ENCODE data around the gene GASK1A.
"Not testable (repeated sequence)": the region's sequence is repeated elsewhere in the genome, so short reads cannot be mapped to it uniquely, and the experiment has no call there.

The GASK1A gene

DNA sequence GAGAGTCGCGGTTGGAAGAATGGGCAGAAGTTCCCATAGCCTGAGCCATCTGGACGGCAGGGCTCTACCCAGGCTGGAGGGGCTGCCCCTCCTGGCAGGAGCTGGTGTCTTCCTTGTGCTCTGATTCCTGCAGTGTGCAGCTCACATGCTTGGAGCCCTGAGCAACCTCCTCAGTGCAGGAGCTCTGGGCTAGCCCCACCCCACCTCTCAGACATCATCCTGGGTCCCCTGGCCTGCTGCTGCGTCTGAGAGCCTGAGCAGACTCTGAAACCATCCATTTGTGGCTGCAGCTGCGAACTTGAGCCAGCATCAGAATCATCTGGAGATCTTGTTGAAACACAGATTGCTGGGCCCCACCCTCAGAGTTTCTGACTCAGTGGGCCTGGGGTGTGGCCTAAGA is 84.0 kb downstream of the GASK1A start:
- DNase-seq, result no peak

DNA sequence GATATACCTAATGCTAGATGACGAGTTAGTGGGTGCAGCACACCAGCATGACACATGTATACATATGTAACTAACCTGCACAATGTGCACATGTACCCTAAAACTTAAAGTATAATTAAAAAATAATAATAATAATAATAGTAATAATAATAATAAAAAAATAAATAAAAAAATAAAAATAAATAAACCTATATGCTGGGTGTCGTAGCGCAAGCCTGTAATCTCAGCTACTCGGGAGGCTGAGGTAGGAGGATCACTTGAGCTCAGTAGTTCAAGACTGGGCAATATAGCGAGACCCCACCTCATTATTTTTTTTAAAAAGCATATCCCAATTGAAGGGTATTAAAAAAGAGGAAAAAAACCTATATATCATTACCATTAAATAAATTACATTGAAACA is 91.6 kb downstream of the GASK1A start:
- DNase-seq, result not testable (repeated sequence)

DNA sequence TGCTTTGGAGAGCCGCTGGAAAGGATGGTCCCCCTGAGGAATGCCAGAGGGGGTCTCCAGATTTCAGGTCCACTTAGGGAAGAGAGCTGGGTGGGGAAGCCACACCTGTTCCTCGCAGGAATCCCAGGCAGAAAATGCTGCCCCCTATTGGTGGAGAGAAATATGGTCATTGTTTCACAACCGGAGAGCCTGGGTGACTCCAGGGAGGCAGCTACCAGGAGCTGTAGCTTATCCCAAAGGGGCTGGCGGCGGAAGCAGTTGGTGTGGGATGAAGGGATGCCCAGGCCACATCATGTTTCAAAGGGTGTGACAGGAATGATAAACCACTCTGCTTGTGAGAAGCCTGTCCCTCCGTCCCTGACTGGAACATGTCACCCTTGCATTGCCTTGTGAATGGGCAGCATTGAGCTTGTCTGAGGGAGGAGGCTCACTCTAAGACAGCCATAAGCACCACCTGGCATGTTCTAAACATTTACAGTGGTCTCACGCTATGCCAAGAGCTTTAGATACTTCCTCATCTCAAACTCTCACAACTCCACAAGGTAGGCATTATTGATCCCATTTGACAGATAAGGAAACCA is 92.3 kb downstream of the GASK1A start:
- no peak for DNase-seq

DNA sequence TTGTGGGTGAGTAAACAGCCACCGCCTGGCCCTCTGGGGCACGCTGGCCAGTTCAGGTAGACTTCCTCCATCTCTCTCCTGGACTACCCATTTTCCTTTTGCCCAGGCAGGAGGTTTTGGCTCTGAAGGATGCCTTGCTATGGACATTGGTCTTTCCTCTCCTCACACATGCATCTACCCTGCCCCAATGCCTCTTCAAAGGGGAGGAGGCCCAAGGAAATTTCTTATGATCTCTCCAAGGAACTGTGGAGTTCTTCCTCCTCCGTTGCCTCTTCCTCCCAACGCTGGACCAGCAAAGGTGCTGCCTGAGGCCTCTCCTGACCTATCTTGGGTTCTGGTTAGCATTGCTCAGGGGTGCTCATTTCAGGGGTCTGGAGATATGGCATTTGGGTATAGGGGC is 93.2 kb downstream of the GASK1A start:
- DNase-seq, result no peak

DNA sequence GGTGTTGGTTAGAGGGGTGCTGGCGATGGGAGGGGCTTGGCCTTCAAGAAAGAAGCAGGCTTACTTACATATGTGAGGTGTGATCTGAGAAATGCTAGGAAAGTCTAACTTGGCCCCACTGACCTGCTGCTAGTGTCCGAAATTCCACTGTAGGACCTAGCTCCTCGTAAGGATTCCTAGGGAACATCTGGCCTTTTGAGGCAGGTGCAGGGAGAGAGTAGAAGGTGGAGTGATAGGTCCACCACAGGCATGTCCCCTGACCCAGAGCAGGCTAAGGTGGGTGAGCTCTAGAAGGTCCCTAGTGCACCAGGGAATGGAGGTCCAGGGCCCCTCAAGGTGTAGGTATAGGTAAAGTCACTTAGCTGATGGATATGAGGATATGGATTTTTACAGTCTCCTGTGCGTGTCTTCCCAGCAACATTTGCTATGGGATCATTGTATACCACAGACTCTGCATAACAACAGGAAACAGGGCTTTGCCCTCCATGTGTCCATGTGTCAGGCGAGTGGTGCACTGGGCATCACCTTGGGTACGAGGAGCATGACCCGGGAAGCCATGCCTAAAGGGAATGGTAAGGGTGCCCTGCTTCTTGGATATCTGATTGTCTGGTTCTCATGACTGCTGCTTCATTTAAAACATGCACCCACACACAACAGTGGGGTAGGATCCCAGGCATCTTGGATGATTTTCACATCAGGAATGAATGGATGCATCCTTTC is 94.2 kb downstream of the GASK1A start:
- DNase-seq, result no peak

DNA sequence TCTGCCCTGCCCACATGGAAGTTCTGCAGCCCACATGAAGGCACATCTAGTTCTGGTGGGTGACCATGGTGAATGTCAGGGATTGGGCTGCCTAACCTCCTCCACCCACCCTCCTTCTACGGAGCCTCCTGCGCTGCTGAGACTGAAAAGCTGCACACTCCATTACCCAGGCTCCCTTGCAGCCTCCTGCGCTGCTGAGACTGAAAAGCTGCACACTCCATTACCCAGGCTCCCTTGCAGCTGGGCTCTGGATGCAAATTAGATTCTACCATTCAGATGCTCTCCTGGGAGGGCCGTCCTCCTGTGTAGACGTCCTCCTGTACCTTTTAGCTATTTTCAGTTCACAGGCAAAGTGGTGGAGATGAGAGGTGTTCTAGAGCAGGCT is 94.7 kb downstream of the GASK1A start:
- no peak for DNase-seq

DNA sequence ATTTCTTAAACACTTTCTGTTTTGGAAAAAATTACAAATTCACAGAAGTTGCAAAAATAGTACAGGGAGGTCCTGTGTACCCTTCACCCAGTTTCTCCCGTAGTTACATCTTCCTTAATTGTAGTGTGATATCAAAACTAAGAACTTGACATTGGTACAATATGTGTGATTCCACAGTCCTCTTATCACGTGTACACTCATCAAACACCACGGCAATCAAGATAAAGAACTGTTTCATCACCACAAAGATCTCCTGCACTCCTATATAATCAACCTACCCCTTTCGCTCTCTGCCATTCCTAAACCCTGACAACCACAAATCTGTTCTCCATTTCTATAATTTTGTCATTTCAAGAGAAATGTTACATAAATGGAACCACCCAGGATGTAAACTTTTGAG is 95.4 kb downstream of the GASK1A start:
- DNase-seq, result no peak

DNA sequence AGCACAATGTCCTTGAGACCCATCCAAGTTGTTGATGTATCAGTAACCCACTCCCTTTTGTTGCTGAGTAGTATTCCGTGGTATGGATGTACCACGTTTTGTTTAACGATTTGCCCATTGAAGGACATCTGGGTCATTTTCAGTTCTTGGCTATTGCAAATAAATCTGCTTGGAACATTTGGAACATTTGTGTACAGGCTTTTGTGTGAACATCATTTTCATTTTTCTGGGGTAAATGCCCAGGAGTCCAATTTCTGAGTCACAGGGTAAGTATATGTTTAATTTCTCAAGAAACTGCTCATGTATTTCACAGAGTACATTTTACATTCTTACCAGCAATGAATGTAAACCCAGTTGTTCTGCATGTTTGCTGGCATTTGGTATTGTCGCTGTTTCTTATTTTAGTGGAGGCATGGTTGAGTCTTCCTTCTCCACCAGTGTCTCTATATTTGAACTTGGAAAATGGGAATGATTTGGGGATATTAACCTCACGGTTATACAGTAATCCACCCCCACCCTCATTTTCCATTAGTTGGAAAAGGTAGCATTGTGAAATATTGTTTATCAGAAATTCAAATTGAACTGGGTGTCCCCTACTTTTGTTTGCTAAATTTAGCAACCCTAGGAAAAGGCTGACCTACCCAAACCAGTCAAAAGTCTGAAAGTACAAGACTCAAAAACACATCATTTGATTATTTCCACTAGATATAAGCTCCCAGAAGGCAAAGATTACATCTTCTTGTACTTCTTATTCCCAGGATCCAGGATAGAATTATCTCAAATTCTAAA is 96.0 kb downstream of the GASK1A start:
- no peak for DNase-seq

DNA sequence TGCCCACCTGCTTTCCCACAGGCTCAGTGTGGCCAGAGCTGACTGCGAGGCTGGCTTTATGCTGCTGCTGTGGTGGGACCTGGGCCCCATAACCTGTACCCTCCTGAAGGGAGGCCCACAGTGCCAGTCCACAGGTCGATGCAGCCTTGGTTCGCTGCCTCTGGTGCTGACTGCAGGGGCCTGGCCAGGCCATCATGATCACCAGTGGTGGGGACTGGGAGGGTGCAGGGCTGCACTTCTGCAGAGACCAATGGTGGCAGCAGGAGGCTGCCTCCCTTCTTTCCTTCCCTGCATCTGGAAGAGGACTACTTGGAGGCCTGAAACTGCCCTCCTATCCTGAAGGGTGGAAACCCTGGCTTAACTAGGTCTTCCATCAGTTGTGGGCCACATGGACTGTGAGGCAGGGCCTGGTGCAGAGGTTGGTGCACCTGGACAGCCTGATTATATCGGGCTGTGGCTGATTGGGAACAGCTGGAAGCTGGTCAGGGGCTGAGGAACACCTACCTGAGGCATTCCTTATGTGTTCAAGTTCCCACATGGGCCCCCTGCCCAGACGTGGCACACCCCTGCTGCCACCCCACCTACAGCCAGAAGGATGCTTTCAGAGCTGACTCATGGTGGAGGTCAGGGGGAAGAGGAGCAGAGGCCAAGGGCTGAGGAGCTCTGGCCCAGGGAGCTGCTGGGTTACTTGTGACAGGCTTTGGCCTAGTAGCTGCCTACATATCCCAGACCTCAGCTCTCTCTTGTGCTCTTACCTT is 97.0 kb downstream of the GASK1A start:
- no peak for DNase-seq

DNA sequence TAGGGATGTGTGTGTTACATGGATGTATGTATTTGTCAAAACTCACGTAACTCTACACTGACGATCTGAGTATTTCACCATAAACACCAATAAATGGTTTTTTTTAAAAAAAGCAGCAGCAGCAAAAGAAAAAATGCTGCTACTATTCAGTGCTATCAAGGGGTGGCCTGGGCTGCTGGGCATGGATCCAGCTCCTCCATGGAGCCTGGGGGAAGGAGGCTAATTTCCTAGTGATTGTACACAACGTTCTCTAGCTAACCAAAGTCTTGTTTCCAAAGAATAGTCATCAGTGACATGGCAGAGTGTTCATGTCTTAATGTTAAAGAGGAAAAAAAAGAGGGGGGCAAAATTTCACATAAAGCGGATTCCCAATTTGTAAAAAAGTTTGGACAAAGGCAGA is 97.7 kb downstream of the GASK1A start:
- no peak for DNase-seq

DNA sequence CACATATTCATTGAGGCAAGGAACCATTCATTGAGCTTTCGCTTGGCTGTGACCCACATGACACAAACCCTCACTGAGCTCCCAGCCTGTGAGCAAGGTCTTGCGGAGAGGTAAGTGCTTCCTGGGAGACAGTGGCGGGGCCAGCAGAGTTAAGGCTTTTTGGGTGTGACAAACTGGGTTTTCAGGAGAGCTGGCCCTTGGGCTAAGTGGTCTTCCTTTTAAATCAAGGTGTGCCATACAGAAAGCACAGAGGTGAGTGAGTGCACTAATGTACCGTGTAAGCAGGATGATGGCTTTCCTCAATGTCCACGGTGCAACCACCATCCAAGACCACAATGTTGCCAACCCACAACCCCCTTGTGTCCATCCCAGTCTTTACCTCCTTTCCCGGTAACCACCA is 98.2 kb downstream of the GASK1A start:
- no peak for DNase-seq

DNA sequence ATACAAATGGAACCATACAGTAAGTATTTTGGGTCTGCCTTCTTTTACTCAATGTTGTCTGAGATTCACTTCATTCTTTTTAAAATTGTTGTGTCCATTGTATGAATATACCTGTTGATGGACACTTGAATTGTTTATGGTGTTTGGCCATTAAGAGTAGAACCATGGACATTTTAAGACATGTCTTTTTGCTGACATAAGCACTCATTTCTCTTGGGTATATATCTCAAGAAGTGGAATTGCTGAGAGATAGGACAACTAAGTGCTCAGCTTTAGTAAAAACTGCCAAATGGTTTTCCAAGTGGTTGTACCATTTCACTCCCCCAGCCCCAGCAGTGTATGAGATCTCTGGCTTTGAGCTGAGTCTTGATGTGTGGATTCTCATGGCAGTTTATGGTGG is 98.6 kb downstream of the GASK1A start:
- no peak for DNase-seq

DNA sequence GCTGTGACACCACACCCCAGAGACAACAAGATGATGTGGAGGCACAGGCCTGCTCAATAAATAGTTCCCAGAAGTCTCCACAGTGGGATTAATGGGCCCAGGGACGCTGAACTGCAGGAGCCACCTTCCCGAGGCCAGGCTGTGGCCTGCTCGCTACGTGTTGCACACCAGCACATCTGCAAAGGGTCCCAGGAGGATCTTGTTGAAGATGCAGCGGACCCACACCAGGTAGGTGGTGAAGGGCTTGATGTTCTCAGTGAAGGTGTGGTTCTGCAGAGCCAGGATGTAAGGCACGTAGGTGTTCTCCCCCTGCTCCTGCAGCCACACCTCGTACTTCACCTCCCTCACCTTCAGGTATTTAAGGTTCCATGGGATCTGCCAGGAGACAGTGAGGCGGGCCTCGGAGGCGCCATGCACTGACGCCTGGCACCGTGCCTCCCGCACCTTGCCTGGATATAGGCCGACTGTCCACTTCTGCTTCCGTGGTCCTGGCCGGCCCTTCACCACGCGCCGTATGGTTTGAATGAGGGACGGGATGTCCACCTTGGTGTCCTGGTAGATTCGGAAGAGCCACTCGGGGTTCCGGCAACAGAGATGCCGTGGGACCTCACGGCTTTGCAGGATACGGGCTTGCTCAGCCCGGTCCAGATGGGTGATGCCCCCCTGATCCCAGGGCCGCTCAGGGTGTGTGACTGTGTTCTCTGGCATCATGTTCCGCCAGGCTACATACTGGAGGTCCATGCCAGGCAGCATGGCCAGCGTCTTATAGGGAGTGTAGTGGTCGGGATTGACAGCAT is 100.6 kb downstream of the GASK1A start:
- no peak for DNase-seq

DNA sequence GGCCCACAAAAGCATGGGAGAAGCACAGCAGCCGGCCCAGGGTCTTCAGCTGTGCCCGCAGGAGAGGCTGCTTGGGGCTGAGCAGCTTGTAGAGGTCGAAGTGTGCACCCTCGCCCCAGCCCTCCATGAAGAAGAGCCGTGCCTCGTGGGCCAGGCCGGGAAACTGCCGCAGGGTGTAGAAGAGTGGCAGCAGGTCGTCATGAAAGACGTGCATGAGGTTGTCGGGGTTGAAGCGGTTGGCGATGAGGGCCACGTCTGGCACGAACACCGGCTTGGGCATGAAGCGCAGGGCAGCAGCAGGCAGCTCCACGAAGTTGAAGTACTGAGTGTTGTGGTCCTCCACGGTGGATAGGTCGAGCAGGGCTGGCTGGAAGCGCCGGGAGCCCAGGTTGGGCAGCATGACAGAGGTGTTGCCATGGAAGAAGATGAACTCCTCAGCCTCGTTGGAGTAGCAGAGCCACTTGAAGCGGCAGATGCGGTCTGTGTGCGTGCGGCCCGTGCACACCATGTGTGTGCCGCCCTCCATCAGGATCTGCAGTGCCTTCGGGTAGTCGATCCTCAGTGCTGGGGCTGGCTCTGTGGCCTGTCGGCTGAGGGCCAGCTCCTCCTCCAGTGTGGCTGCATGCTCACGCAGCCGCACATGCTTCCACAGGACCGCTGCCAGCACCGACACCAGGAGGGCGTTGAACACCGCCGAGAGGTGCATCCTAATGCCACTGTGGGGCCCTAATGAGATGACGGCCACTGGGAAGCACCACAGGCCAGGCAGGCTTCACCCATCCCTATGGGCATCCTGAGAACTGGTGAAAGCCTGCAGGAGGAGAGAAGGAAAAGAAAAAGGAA is 101.8 kb downstream of the GASK1A start:
- no peak for DNase-seq

DNA sequence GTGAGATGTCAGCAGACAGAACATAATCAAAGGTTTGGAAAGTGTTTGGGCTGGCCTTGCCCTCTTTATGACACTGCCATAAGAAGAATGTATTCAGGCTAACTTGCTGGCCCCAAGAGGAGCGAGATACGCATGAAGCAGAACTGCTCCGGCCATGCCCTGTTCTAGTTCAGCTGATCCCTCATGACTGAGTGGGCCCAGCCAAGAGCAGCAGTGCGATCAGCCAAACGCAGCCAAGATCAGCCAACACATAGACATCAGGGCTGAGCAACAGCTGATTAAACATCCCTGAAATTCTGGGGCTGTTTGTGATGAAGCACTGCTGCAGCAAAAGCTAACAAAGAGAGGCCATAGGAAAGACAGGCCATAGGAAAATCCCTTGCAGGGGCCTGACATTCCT is 102.7 kb downstream of the GASK1A start:
- no peak for DNase-seq

DNA sequence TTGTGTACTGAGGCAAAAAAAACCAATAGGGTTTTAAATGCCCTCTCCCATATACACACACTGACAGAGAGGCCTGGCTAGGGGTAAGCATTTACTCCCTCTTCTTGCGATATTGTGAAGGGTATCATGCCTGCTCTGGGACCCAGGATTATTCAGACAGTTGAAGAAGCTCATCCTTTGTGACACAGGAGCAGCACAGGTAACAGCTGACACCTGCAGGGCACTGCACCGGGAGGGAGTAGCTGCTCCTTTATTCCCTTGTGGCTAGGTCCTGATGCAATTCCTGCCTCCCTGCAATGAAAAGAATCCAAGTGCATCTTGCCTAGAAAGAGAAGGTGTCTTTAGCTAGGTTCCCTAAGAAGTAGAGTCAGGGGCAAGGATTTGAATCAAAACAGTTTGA is 103.3 kb downstream of the GASK1A start:
- no peak for DNase-seq

DNA sequence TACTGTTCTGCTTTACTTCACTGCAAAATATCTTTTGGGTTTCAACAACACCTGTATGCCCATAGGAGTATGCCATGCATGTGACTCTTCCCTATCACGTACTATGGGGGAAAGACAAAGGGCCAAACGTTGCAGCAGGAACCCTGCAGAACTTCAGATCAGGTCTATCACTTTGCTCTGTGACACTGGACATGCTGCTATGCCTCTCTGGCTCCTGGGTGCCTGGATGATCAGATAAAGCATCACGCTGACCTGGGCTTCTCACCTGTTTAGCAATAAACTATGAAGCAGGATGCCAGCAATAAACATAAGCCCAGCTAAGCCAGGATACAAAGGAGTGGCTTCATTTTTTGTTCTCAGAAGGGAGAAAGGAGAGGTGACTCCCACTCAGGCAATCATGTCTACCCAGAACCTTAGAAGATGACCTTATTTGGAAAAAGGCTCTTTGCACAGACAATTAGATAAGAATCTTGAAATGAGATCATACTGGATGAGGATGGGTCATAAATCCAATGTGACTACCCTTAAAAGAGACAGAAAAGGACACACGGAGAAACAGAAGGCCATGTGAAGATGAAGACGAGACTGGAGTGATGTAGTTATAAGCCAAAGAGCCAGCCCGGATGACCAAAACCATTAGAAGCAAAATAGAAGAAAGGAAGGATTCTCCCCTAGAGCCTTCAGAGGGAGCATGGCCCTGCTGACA is 107.5 kb downstream of the GASK1A start:
- DNase-seq, result peak; percentile 47

DNA sequence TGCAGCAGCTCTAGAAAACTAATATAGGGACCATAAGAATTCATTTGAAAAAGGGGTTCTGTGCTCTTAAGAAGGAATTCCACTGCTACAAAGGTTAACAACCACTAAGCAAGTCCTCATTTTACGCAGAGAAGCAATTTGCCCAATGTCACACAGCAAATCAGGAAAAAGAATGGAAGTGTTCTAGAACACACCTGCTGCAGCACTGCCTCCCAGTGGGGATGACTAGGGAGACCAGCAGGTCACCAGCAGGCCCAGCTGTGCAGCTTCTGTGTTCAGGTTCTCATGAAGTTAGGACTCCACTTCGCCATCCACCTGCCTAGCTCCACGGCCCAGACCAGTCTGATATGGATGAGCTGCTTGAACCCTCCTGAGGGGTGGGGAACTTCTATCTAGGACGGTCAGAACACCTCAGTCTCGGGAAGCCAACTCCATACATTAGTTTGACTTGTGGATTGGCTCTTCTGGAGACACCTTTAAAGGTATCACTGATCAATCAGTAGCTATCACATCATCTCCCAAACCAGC is 108.2 kb downstream of the GASK1A start:
- DNase-seq, result no peak

DNA sequence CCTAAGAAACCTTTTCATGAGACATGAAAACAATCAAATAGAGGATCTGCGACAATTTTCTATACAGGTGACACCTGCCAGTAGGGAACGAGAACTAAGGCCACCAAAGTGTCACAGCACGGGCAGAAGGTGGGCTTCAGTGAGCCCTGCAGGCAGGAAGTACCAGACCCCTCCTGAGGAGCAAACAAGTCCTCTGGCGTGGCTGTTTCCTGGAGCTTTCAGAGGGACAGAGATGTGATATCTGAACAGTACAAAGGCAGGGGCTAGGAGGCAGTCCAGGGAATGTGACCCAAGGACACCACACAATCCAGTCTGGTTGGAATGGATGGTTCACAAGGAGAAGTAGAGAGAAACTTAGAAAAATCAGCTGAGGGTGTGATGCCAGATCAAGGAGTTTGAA is 110.0 kb downstream of the GASK1A start:
- DNase-seq, result no peak

DNA sequence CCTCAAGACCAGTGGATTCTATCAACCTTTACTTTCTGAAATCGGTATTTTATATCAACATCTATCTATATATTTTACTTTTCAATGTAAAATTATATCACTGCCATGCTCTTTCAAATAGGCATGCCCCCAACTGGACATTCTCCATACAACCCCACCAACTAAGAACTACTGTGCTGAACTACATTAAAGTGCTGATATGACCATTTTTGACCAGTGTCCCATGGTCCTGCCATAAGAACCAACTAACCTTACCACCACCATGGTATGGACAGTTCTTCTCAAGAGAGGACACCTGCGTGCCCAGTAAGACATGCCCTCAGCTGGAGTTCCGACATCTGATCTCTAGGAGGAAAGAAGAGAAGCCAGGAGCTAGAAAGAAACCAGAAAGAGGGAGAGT is 111.1 kb downstream of the GASK1A start:
- DNase-seq, result no peak

DNA sequence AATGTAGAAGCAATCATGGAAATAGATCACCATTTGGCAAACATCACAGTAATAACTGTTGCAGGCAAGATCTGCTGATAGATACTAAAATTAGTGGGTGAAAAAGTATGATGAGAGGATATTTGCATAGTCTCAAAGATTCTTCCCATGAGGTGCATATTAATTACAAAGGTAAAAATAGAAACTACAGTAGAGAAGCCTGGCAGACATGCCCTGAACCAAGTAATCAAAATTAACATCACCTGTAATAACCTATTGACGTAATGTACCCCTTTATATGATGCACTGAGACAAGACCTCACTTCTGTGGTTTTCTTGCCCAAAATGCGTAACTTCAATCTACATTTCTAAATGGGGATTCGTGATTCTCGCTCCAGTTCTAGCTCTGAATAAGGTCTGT is 112.4 kb downstream of the GASK1A start:
- DNase-seq, result no peak

Measured in fibroblast of skin of back (primary cell).